ENCODE measurements around the gene LRIT2. TPM values are rescaled to one million over a fixed set of nuclear protein-coding genes. Genes with fewer than 3 reads are reported as not detected.

Gene LRIT2
- total RNA-seq, 1 experiment from 2014 or later = not detected

DNA sequence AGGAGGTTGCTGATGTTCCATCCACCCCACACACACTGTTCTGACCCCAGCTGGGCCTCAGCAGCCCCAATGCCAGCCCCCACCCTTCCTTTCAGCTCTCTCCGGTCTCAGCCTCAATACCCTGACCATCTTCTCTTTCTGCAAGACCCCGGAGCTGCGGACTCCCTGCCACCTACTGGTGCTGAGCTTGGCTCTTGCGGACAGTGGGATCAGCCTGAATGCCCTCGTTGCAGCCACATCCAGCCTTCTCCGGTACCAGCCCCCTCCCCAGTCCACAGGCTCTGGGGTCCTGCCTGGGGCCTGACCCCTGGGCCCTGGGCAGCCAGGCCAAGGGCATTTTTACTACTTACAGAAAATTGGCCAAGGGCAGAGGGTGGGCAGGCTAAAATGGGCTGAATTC lies 22.2 kb upstream of the LRIT2 start:
- POLR2A ChIA-PET = no interaction called here
- Mint-ChIP-seq H3K4me1 (no peaks in the 10 kb centered on the region), H3K27me3 (ENCODE audit: low read depth) (peaks cover 2% of the 10 kb centered on the region), H3K9me3 (no peaks in the 10 kb centered on the region), H3K4me3 (no peak overlapping the region), H3K36me3 (no peaks in the 10 kb centered on the region), H3K27ac (no peak overlapping the region)
- ATAC-seq = no peak
- no peak for DNase-seq (ENCODE audit: low spot score)
- CTCF ChIA-PET = interaction anchor here (0.7 to 4.6 kb wide), 7 partner anchors 8 to 293 kb away, joined by 3 to 36 read pairs (median 6); no protein-coding TSS in a partner anchor
- TF ChIP-seq, protein P1, sequence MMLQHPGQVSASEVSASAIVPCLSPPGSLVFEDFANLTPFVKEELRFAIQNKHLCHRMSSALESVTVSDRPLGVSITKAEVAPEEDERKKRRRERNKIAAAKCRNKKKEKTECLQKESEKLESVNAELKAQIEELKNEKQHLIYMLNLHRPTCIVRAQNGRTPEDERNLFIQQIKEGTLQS (CRISPR knock-in tag; conservative IDR thresholded peaks at IDR 0.05) = no peak
- TF ChIP-seq ZNF317 (CRISPR knock-in tag; IDR thresholded peaks at IDR 0.05; ENCODE audit: borderline replicate concordance, low read depth) = peak; percentile 53; the same call in 1 of the 2 replicates

DNA sequence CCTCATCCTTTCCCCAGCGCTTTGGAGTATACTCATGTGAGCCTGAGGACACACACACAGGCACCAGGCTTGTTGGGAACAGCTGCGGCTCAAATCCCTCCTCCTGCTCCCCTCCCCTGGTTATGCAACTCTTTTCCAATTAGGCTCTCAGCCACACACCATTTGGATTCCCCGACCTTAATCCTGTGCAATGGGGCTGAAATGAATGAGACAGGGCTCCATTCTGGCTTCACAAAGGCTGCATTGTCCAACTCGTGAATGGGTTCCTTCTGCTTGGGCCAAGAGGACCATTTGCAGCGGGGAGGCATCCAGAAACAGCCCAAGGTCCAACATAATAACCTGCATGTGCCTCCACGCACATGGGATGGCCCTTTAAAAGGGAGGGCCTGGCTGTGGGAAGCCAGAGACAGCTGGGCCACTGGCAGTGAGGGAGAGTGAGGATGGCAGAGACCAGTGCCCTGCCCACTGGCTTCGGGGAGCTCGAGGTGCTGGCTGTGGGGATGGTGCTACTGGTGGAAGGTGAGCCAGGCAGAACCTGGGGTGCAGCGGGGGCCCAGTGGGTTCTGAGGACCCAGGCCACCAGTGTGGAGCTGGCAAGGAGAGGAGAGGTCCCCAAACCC lies 19.4 kb upstream of the LRIT2 start, which contains the start of gene RGR:
Gene RGR, plus strand, starts transcription at position 403 of the 620 bp plus-strand sequence. Its CDS starts 38 bp downstream, at position 441.
- Mint-ChIP-seq H3K4me3 (no peak within 1 kb of the TSS), H3K4me1 (no peaks in the 10 kb centered on the region), H3K36me3 (no peaks in the 10 kb centered on the region), H3K27me3 (ENCODE audit: low read depth) (peaks cover 6% of the 10 kb centered on the region), H3K27ac (no peak within 1 kb of the TSS), H3K9me3 (no peaks in the 10 kb centered on the region)
- TF ChIP-seq, protein P1 (CRISPR knock-in tag; conservative IDR thresholded peaks at IDR 0.05) = no peak
- no peak for TF ChIP-seq NFATC4 (CRISPR knock-in tag; IDR thresholded peaks at IDR 0.05)
- TF ChIP-seq, protein P2, sequence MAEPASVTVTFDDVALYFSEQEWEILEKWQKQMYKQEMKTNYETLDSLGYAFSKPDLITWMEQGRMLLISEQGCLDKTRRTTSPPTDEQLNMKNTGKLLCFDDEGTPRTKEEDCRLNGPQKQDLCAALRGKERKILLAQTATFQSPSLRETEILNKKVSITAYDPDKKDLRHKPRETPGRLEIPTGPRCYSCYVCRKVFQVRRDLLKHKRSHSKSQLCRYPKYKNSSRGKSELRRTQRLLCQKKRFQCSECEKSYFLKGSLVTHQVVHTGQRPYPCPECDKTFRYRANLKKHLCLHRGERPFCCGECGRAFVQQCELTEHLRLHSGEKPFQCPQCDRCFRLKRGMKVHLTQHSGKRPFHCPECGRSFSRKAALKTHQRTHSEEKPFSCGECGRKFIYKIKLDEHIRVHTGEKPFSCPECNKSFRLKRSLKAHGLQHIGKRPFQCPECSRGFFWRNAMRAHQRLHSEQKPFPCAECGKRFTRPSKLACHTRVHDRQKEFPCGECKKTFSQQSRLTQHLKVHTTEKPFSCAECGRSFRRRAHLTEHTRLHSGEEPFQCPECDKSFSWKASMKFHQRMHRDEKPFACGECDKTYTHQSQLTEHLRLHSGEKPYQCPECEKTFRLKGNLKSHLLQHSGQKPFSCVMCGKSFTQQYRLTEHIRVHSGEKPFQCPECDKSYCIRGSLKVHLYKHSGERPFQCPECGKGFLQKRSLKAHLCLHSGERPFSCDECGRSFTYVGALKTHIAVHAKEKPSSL (CRISPR knock-in tag; conservative IDR thresholded peaks at IDR 0.05) = no peak
- TF ChIP-seq, protein P3, sequence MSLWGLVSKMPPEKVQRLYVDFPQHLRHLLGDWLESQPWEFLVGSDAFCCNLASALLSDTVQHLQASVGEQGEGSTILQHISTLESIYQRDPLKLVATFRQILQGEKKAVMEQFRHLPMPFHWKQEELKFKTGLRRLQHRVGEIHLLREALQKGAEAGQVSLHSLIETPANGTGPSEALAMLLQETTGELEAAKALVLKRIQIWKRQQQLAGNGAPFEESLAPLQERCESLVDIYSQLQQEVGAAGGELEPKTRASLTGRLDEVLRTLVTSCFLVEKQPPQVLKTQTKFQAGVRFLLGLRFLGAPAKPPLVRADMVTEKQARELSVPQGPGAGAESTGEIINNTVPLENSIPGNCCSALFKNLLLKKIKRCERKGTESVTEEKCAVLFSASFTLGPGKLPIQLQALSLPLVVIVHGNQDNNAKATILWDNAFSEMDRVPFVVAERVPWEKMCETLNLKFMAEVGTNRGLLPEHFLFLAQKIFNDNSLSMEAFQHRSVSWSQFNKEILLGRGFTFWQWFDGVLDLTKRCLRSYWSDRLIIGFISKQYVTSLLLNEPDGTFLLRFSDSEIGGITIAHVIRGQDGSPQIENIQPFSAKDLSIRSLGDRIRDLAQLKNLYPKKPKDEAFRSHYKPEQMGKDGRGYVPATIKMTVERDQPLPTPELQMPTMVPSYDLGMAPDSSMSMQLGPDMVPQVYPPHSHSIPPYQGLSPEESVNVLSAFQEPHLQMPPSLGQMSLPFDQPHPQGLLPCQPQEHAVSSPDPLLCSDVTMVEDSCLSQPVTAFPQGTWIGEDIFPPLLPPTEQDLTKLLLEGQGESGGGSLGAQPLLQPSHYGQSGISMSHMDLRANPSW (CRISPR knock-in tag; conservative IDR thresholded peaks at IDR 0.05; ENCODE audit: low read depth) = no peak
- TF ChIP-seq, protein P4, sequence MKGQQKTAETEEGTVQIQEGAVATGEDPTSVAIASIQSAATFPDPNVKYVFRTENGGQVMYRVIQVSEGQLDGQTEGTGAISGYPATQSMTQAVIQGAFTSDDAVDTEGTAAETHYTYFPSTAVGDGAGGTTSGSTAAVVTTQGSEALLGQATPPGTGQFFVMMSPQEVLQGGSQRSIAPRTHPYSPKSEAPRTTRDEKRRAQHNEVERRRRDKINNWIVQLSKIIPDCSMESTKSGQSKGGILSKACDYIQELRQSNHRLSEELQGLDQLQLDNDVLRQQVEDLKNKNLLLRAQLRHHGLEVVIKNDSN (CRISPR knock-in tag; IDR thresholded peaks at IDR 0.05) = no peak
- TF ChIP-seq, protein P5, sequence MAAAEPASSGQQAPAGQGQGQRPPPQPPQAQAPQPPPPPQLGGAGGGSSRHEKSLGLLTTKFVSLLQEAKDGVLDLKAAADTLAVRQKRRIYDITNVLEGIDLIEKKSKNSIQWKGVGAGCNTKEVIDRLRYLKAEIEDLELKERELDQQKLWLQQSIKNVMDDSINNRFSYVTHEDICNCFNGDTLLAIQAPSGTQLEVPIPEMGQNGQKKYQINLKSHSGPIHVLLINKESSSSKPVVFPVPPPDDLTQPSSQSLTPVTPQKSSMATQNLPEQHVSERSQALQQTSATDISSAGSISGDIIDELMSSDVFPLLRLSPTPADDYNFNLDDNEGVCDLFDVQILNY (CRISPR knock-in tag; IDR thresholded peaks at IDR 0.05) = no peak
- no peak for TF ChIP-seq ZNF232 (CRISPR knock-in tag; IDR thresholded peaks at IDR 0.05)
- TF ChIP-seq ZBTB21 (CRISPR knock-in tag; IDR thresholded peaks at IDR 0.05; ENCODE audit: borderline replicate concordance) = no peak
- no peak for TF ChIP-seq MXD4 (CRISPR knock-in tag; IDR thresholded peaks at IDR 0.05; ENCODE audit: borderline replicate concordance)
- TF ChIP-seq GTF2I (CRISPR knock-in tag; conservative IDR thresholded peaks at IDR 0.05) = no peak
- TF ChIP-seq, protein P6, sequence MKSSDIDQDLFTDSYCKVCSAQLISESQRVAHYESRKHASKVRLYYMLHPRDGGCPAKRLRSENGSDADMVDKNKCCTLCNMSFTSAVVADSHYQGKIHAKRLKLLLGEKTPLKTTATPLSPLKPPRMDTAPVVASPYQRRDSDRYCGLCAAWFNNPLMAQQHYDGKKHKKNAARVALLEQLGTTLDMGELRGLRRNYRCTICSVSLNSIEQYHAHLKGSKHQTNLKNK (CRISPR knock-in tag; IDR thresholded peaks at IDR 0.05) = no peak
- no peak for DNase-seq (ENCODE audit: low spot score)
- ChIA-PET POLR2A (no interaction called here), CTCF (interaction anchor here (0.6 to 2.6 kb wide), 3 partner anchors 7 to 108 kb away, joined by 3 to 14 read pairs (median 3); no protein-coding TSS in a partner anchor)
- ATAC-seq = no peak; the same call in 1 of the 2 replicates
